ENCODE measurements around the gene RALGPS1. TPM values are rescaled to one million over a fixed set of nuclear protein-coding genes. Genes with fewer than 3 reads are reported as not detected.
A peak's percentile ranks its signal among the peaks of the same experiment; 100 is the strongest.
"Not testable (repeated sequence)": the region's sequence is repeated elsewhere in the genome, so short reads cannot be mapped to it uniquely, and the experiment has no call there.

Gene RALGPS1
- polyA plus RNA-seq, 4 donors, result 16.6 to 53.3 (median 26.8) TPM

DNA sequence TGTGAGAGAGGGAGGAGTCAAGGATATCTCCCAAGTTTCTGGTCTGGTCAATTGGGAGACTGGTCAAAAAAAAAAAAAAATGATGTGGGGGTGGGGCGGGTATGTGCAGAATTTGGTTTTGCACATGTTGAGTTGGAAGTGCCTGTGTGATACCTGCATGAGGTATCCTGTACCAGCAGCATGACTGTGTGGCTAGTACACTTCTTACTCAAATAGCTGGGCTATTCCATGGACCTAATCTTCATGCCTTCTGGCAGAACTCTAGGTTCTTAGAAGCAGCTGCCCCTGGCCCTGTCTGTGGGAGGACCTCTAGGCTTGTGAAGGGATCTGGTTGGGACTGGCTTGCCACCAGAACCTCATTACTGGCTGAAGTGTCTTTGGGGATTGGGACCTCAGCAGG lies 93.5 kb downstream of the RALGPS1 start:
- no peak overlapping the region for H3K27ac ChIP-seq (ENCODE audit: low read depth in 1 of 3, low read length in 2 of 3)
- WGBS, 3 donors, result 100% methylated on average over 1 of the region's 1 CpG
- H3K4me3 ChIP-seq (ENCODE audit: low read depth in 1 of 3, low read length in 3 of 3), result no peak overlapping the region
- H3K4me1 ChIP-seq (ENCODE audit: control insufficient read depth in 3 of 3, insufficient read depth in 2 of 3, low read depth in 1 of 3, low read length in 2 of 3), result peaks cover 0 to 3% (median 0%) of the 10 kb centered on the region in 3 donors
- FAIRE-seq, result no peak
- no peaks in the 10 kb centered on the region for H3K9me3 ChIP-seq (ENCODE audit: control insufficient read depth in 2 of 2, insufficient read depth in 1 of 2, low read depth in 1 of 2, low read length in 1 of 2)
- peaks cover 0 to 8% (median 0%) of the 10 kb centered on the region in 3 donors for H3K36me3 ChIP-seq (ENCODE audit: control insufficient read depth in 3 of 3, insufficient read depth in 2 of 3, low read depth in 1 of 3, low read length in 3 of 3)
- no peak for DNase-seq
- H3K27me3 ChIP-seq (ENCODE audit: control insufficient read depth in 3 of 3, insufficient read depth in 3 of 3, low read length in 3 of 3), result no peaks in the 10 kb centered on the region

DNA sequence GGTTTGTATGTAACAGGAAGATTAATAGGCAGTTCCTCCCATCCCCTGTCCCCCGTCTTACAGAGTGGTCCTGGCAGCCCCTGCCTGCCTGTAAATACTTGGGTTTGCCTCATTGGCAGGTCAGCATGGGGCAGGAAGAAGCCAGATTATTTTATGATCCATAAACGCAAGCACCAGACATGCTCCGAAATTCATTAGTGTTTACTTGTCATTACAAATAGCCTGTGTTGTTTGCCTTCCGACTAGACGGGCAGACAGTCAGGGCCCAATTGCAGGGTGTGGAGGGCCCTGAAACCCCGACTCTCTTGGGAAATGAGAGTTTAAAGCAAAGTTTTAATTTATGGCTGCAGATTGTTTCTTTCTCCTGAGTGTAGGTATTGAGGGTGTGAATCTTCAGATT lies 97.2 kb downstream of the RALGPS1 start:
- FAIRE-seq (no peak), DNase-seq (no peak)
- Histone ChIP-seq H3K36me3 (ENCODE audit: control insufficient read depth in 3 of 3, insufficient read depth in 2 of 3, low read depth in 1 of 3, low read length in 3 of 3) (peaks cover 0 to 25% (median 0%) of the 10 kb centered on the region in 3 donors), H3K9me3 (ENCODE audit: control insufficient read depth in 2 of 2, insufficient read depth in 1 of 2, low read depth in 1 of 2, low read length in 1 of 2) (no peaks in the 10 kb centered on the region), H3K27ac (ENCODE audit: low read depth in 1 of 3, low read length in 2 of 3) (no peak overlapping the region), H3K4me1 (ENCODE audit: control insufficient read depth in 3 of 3, insufficient read depth in 2 of 3, low read depth in 1 of 3, low read length in 2 of 3) (peaks cover 0 to 3% (median 0%) of the 10 kb centered on the region in 3 donors), H3K4me3 (ENCODE audit: low read depth in 1 of 3, low read length in 3 of 3) (no peak overlapping the region), H3K27me3 (ENCODE audit: control insufficient read depth in 3 of 3, insufficient read depth in 3 of 3, low read length in 3 of 3) (no peaks in the 10 kb centered on the region)
- 57 to 66% (median 58%) methylated on average over 6 of the region's 6 CpGs for WGBS, 3 donors

DNA sequence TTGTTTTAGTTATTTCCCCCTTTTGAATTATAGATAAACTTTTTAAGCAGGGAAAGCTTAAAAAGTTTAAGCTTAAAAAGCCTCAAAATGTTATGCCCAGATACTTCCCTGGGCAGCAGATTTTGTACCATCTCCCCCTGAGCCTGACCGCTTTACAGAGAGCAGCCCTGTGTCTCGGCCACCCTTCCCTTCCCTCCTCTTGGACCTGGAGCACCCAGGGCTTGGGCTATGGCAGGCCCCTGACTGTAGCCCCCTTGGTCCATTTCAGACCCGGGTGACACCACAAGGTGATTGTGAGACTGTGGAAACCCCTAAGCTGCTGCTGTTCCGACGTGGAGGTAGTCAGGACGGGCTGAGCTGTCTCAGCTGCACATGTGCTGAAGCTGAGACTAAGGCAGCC lies 97.7 kb downstream of the RALGPS1 start:
- Histone ChIP-seq H3K27me3 (ENCODE audit: control insufficient read depth in 3 of 3, insufficient read depth in 3 of 3, low read length in 3 of 3) (no peaks in the 10 kb centered on the region), H3K36me3 (ENCODE audit: control insufficient read depth in 3 of 3, insufficient read depth in 2 of 3, low read depth in 1 of 3, low read length in 3 of 3) (peaks cover 0 to 25% (median 0%) of the 10 kb centered on the region in 3 donors), H3K4me1 (ENCODE audit: control insufficient read depth in 3 of 3, insufficient read depth in 2 of 3, low read depth in 1 of 3, low read length in 2 of 3) (peaks cover 0 to 3% (median 0%) of the 10 kb centered on the region in 3 donors), H3K4me3 (ENCODE audit: low read depth in 1 of 3, low read length in 3 of 3) (no peak overlapping the region), H3K27ac (ENCODE audit: low read depth in 1 of 3, low read length in 2 of 3) (no peak overlapping the region), H3K9me3 (ENCODE audit: control insufficient read depth in 2 of 2, insufficient read depth in 1 of 2, low read depth in 1 of 2, low read length in 1 of 2) (no peaks in the 10 kb centered on the region)
- WGBS, 3 donors, result 92 to 95% (median 92%) methylated on average over 6 of the region's 6 CpGs
- DNase-seq, result no peak
- no peak for FAIRE-seq

DNA sequence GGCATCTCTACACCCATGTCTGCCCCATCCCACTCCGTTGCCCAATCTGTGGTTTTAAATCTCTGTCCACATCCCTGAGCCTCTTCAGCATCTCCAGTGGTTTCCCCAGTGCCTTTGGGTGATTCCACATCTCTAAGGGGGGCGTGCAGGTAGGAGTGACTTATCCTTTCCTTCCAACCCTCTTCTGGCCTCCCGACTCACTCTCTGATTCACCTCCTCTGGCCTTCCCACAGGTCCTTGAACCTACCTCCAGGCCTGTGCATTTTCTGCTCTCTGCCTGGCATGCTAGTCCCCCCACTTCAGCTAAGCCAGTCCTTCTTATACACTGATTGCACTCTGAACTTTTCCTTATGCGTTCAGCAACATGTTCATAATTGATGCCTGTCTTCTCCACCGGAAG lies 99.0 kb downstream of the RALGPS1 start:
- no peak for DNase-seq
- Histone ChIP-seq H3K36me3 (ENCODE audit: control insufficient read depth in 3 of 3, insufficient read depth in 2 of 3, low read depth in 1 of 3, low read length in 3 of 3) (peaks cover 0 to 23% (median 0%) of the 10 kb centered on the region in 3 donors), H3K4me3 (ENCODE audit: low read depth in 1 of 3, low read length in 3 of 3) (no peak overlapping the region), H3K27me3 (ENCODE audit: control insufficient read depth in 3 of 3, insufficient read depth in 3 of 3, low read length in 3 of 3) (no peaks in the 10 kb centered on the region), H3K4me1 (ENCODE audit: control insufficient read depth in 3 of 3, insufficient read depth in 2 of 3, low read depth in 1 of 3, low read length in 2 of 3) (peaks cover 0 to 3% (median 0%) of the 10 kb centered on the region in 3 donors), H3K27ac (ENCODE audit: low read depth in 1 of 3, low read length in 2 of 3) (no peak overlapping the region), H3K9me3 (ENCODE audit: control insufficient read depth in 2 of 2, insufficient read depth in 1 of 2, low read depth in 1 of 2, low read length in 1 of 2) (no peaks in the 10 kb centered on the region)
- no peak for FAIRE-seq
- WGBS, 3 donors, result 88 to 93% (median 89%) methylated on average over 5 of the region's 5 CpGs

DNA sequence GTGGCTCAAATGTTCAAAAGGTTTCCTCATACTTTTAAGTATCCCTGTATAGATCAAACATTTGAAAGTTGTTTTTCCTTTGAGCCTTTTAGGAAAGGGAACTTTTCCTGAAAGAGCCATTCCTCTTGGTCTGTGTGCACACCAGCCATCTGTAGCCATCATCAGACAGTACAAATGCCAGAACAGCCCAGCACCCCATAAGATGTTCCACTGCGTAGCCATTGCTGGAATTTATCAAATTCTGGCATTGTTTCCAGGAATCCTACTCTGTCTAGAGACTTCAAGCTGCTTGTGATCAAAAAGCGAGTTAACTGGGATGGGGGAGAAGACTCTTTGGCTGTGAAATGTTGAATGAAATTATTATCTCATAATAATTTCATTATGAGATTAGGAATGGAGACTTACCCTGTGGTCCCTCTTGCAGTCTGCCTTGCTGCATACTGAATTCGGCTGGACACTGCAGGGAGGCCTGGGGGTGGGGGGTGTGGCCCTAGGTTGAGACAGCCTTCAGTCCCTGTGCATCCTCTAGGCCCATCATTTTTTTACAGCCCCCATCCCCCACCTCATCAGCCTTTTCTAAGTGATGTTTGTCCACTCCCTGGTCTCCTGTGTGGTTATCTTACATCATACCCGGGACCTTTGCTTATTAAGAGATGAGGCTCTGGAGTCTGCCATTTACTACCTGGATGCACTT lies 99.8 kb downstream of the RALGPS1 start:
- Histone ChIP-seq H3K4me1 (ENCODE audit: control insufficient read depth in 3 of 3, insufficient read depth in 2 of 3, low read depth in 1 of 3, low read length in 2 of 3) (peaks cover 0 to 3% (median 0%) of the 10 kb centered on the region in 3 donors), H3K36me3 (ENCODE audit: control insufficient read depth in 3 of 3, insufficient read depth in 2 of 3, low read depth in 1 of 3, low read length in 3 of 3) (peaks cover 0 to 23% (median 0%) of the 10 kb centered on the region in 3 donors), H3K27ac (ENCODE audit: low read depth in 1 of 3, low read length in 2 of 3) (peak overlapping the region in 1 of 3 donors; percentile 13), H3K9me3 (ENCODE audit: control insufficient read depth in 2 of 2, insufficient read depth in 1 of 2, low read depth in 1 of 2, low read length in 1 of 2) (no peaks in the 10 kb centered on the region), H3K4me3 (ENCODE audit: low read depth in 1 of 3, low read length in 3 of 3) (no peak overlapping the region), H3K27me3 (ENCODE audit: control insufficient read depth in 3 of 3, insufficient read depth in 3 of 3, low read length in 3 of 3) (no peaks in the 10 kb centered on the region)
- 82 to 95% (median 91%) methylated on average over 4 of the region's 4 CpGs for WGBS, 3 donors
- FAIRE-seq (no peak), DNase-seq (no peak)

DNA sequence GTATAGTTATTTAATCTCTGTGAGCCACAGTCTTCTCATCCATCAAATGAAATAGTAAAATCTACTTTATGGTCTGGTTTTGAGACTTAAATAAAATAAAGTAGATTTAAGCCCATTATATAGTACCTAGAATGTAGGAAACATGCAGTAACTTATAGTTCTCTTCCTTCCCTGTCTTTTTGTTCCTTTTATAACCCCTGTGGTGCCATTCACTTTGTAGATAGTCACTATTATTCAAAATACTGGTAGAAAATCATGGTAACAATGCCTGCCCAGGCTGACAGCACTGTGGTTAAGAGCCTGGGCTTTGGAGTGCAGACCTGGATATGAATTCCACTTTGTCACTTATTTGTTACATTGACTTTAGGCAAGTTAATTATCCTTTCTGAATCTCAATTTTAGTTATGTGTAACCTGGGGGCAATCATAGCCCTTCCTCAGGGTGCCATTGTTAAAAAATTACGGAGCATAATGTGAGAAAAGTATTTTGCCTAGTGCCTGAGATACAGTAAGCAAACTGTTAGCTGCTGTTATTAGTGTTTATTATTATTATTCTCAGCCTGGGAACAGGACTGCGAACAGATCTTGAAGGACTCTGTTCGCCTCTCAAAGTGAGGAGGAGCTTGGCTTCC lies 100.4 kb downstream of the RALGPS1 start:
- H3K27ac ChIP-seq (ENCODE audit: low read depth in 1 of 3, low read length in 2 of 3), result peak overlapping the region in 1 of 3 donors; percentile 13
- no peak for FAIRE-seq

DNA sequence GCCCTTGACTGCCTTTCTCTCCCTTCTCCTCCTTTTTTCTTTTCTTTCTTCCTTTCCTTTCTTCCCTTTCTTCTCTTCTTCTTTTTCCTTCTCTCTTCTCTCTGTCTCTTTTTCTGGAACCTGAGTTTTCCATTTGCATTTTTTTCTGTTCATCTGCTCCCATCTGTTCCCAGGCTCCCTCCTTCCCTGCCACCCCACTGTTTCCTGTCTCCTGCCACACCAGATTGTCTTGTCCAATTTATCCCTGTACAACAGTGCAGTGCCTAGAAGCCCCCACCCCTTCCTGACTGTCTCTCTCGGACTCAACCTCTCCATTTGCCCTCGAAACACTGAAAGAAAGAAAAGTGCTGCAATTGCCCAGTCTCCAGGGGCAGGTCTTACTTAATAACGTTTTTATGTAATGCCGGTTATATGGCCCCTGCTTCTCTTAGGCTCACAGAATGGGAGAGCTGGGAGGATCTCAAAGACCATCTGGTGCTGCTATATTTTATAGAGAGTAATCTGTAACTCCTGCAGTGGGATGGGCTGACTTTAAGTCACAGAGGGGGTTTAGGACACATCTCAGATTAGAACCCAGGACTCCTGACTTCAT lies 101.4 kb downstream of the RALGPS1 start:
- FAIRE-seq (no peak), DNase-seq (no peak)
- no peak overlapping the region for H3K27ac ChIP-seq (ENCODE audit: low read depth in 1 of 3, low read length in 2 of 3)
- H3K27me3 ChIP-seq (ENCODE audit: control insufficient read depth in 3 of 3, insufficient read depth in 3 of 3, low read length in 3 of 3), result no peaks in the 10 kb centered on the region
- H3K4me3 ChIP-seq (ENCODE audit: low read depth in 1 of 3, low read length in 3 of 3), result no peak overlapping the region
- H3K36me3 ChIP-seq (ENCODE audit: control insufficient read depth in 3 of 3, insufficient read depth in 2 of 3, low read depth in 1 of 3, low read length in 3 of 3), result peaks cover 0 to 23% (median 0%) of the 10 kb centered on the region in 3 donors
- peaks cover 0 to 3% (median 0%) of the 10 kb centered on the region in 3 donors for H3K4me1 ChIP-seq (ENCODE audit: control insufficient read depth in 3 of 3, insufficient read depth in 2 of 3, low read depth in 1 of 3, low read length in 2 of 3)
- no peaks in the 10 kb centered on the region for H3K9me3 ChIP-seq (ENCODE audit: control insufficient read depth in 2 of 2, insufficient read depth in 1 of 2, low read depth in 1 of 2, low read length in 1 of 2)
- 84 to 87% (median 86%) methylated on average over 4 of the region's 4 CpGs for WGBS, 3 donors

More for the DNA sequence above, 100.4 kb downstream of the RALGPS1 start:
- Histone ChIP-seq H3K4me3 (ENCODE audit: low read depth in 1 of 3, low read length in 3 of 3) (no peak overlapping the region), H3K27me3 (ENCODE audit: control insufficient read depth in 3 of 3, insufficient read depth in 3 of 3, low read length in 3 of 3) (no peaks in the 10 kb centered on the region), H3K36me3 (ENCODE audit: control insufficient read depth in 3 of 3, insufficient read depth in 2 of 3, low read depth in 1 of 3, low read length in 3 of 3) (peaks cover 0 to 23% (median 0%) of the 10 kb centered on the region in 3 donors), H3K4me1 (ENCODE audit: control insufficient read depth in 3 of 3, insufficient read depth in 2 of 3, low read depth in 1 of 3, low read length in 2 of 3) (peaks cover 0 to 3% (median 0%) of the 10 kb centered on the region in 3 donors), H3K9me3 (ENCODE audit: control insufficient read depth in 2 of 2, insufficient read depth in 1 of 2, low read depth in 1 of 2, low read length in 1 of 2) (no peaks in the 10 kb centered on the region)
- WGBS, 3 donors, result 86 to 94% (median 93%) methylated on average over 3 of the region's 3 CpGs
- DNase-seq, result no peak

DNA sequence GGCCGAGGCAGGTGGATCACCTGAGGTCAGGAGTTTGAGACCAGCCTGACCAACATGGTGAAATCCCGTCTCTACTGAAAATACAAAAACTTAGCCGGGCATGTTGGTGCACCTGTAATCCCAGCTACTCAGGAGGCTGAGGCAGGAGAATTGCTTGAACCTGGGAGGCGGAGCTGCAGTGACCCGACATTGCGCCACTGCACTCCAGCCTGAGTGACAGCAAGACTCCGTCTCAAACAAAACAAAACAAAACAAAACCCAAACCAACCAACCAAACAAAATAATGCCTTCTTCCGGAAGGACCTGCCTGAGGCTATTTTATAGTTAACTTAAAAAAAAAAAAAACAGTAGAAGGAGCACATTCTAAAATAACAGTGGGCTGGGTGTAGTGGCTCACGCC lies 103.4 kb downstream of the RALGPS1 start:
- 95 to 98% (median 96%) methylated on average over 9 of the region's 9 CpGs for WGBS, 3 donors
- not testable (repeated sequence) for DNase-seq; H3K4me1 ChIP-seq (ENCODE audit: control insufficient read depth in 3 of 3, insufficient read depth in 2 of 3, low read depth in 1 of 3, low read length in 2 of 3); FAIRE-seq; H3K9me3 ChIP-seq (ENCODE audit: control insufficient read depth in 2 of 2, insufficient read depth in 1 of 2, low read depth in 1 of 2, low read length in 1 of 2); H3K27ac ChIP-seq (ENCODE audit: low read depth in 1 of 3, low read length in 2 of 3); H3K4me3 ChIP-seq (ENCODE audit: low read depth in 1 of 3, low read length in 3 of 3); H3K27me3 ChIP-seq (ENCODE audit: control insufficient read depth in 3 of 3, insufficient read depth in 3 of 3, low read length in 3 of 3)
- H3K36me3 ChIP-seq (ENCODE audit: control insufficient read depth in 3 of 3, insufficient read depth in 2 of 3, low read depth in 1 of 3, low read length in 3 of 3), result peaks cover 0 to 23% (median 0%) of the 10 kb centered on the region in 3 donors
